Central memory CD8-positive, alpha-beta T cell (primary cell): ENCODE data around the gene ESRRB.

Source experiments
- ATAC-seq: fragments of 150-1000 bp; cut with Tn5 transposase; replicated peaks from 2 replicates; pipeline ENCODE4 v1.10.0; 2022; ENCODE audit warnings: mild to moderate bottlenecking, moderate FRiP score, moderate number of reproducible peaks; ENCODE audit not compliant: poor library complexity, severe bottlenecking; ENCODE audit errors: extremely low read depth
- DNase-seq, 2 donors: peaks; one replicate each; pipeline ENCODE4 v3.0.0; 2021; ENCODE audit warnings: low spot score in 2 of 2
- H3K27ac Mint-ChIP-seq: one replicate; pipeline ENCODE4 v1.8.0; 2022; ENCODE audit warnings: low read depth, mild to moderate bottlenecking, moderate library complexity, mixed read lengths
- H3K27me3 Mint-ChIP-seq: one replicate; pipeline ENCODE4 v1.8.0; 2022; ENCODE audit warnings: mixed read lengths
- H3K36me3 Mint-ChIP-seq: one replicate; pipeline ENCODE4 v1.8.0; 2022; ENCODE audit warnings: mild to moderate bottlenecking, moderate library complexity, mixed read lengths; ENCODE audit not compliant: insufficient read depth
- H3K4me1 Mint-ChIP-seq: one replicate; pipeline ENCODE4 v1.8.0; 2022; ENCODE audit warnings: mixed read lengths
- H3K4me3 Mint-ChIP-seq: one replicate; pipeline ENCODE4 v1.8.0; 2022; ENCODE audit warnings: mild to moderate bottlenecking, moderate library complexity, mixed read lengths
- H3K9me3 Mint-ChIP-seq: one replicate; pipeline ENCODE4 v1.8.0; 2022; ENCODE audit warnings: mixed read lengths

Gene ESRRB

DNA sequence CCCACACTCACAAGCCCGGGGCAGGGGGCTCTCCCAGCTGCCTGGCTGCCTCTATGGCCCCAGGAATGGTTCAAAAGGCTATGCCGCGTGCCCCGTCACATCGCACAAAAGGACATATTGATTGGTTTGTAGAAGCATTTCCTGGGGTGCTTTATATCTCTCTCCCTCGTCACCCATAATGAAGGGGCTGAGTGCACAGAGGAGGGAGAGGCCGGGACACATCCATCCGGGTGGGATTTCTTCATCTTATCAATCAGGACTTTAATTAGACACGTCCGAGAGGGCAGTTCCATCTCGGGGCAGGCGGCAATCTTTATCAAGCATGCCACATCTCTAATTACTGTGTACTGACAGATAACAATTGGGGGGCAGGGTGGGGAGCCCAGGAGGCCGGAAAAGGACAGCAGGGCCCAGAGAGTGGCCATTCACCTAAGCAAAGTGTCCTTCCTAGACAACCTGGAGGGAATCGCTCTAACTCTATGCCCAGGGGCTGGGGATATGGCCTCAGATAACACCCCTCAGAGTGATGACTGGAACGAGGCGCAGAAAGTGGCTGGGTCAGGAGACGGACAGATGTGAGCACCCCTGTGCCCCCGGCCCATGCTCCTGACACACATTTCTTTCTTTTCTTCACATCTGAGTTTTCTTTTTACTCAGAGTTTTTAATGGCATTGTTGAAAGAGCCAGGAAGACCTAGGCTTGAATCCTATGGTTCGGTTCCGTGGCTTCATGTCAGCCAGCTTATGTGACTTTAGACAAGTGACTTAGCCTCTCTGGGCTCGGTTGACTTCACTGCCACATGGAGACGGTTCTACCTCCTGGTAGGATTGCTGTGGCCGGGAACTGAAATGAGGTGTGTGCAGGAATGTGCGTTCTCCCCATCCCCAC is 36.0 kb upstream of the ESRRB start:
- no peak for DNase-seq
- ATAC-seq, result no peak
- H3K27me3 Mint-ChIP-seq, result peaks cover 32% of the 10 kb centered on the region
- H3K4me3 Mint-ChIP-seq, result no peak overlapping the region
- no peaks in the 10 kb centered on the region for H3K9me3 Mint-ChIP-seq
- H3K27ac Mint-ChIP-seq, result no peak overlapping the region
- no peaks in the 10 kb centered on the region for H3K4me1 Mint-ChIP-seq
- H3K36me3 Mint-ChIP-seq, result peaks cover 2% of the 10 kb centered on the region

DNA sequence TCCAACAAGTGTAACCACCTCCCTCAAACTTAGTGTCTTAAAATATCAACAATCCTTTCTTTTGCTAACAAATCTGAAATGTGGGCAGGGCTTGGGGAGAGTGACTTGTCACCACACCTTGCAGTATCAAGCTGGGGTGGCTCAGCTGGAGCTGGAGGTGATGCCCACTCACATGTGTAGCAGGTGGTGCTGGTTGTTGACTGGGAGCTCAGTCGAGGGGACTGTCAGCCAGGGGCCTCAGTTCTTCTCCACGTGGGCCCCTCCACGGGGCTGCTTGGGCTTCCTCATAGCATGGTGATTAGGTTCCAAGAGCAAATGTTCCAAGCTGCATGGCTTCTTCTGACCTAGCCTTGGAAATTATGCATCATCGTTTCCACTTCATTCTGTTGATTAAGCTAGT is 32.6 kb upstream of the ESRRB start:
- H3K9me3 Mint-ChIP-seq, result no peaks in the 10 kb centered on the region
- no peaks in the 10 kb centered on the region for H3K4me1 Mint-ChIP-seq
- DNase-seq (no peak), ATAC-seq (no peak)
- H3K4me3 Mint-ChIP-seq, result no peak overlapping the region
- H3K27ac Mint-ChIP-seq, result no peak overlapping the region
- peaks cover 2% of the 10 kb centered on the region for H3K36me3 Mint-ChIP-seq
- H3K27me3 Mint-ChIP-seq, result peaks cover 14% of the 10 kb centered on the region

DNA sequence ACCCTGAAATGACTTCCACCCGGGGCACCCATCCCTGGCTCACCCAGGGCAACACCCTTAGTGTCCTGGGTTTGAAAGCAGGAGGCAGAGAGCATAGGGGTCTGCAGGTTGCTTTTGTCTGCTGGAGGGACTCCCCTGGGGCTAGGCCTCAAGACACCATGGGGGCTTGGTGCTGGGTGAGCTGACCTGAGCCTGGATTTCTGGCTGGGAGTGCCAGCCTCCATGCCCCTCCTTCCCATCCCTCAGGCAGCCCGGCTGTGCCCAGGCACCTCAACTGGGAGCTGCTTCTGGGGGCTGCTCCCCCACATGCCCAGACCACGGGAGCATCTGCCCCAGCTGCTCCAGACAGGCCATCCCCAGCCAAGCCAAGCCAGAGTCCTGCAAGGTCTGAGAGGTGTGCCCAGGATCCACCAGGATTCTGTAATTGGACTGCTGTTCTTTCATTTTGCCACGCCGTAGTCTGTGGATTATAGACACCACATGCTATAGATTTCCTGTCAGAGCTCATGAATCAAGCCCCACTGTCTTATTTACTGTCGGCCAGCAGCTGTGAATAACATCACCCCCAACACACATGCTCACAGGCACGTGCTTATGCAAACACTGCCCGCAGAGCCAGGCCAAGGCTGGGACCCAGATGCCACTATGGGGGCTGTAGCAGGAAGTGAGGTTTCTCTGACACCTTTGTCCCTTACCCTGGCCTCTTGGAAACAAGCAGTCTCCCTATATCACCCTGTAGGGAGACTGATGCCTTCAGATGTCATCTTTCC is 29.4 kb upstream of the ESRRB start:
- Mint-ChIP-seq H3K4me1 (no peaks in the 10 kb centered on the region), H3K27me3 (peaks cover 35% of the 10 kb centered on the region), H3K4me3 (no peak overlapping the region), H3K27ac (no peak overlapping the region), H3K9me3 (no peaks in the 10 kb centered on the region), H3K36me3 (peaks cover 2% of the 10 kb centered on the region)
- no peak for ATAC-seq
- no peak for DNase-seq

DNA sequence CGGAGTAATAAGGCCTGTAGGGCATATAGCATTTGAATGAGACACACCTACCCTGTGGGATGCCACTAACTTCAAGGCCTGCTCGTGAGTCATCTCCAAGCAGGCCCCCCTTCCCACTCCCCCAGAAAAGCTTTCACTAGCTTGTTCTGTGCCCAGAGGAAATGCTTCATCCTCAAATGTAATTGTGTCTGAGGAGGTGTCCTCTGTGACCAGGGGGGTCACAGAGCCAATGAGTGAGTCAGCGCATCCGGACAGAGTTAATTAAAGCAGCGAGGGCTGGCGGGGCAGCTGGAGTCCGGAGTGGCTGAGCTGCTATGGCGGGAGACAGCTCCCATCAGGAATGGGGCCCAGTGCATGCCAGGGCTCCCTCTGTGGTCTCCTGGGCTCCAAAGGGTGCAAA is 27.0 kb upstream of the ESRRB start:
- no peak for DNase-seq
- H3K4me3 Mint-ChIP-seq, result no peak overlapping the region
- no peak for ATAC-seq
- peaks cover 44% of the 10 kb centered on the region for H3K27me3 Mint-ChIP-seq
- no peaks in the 10 kb centered on the region for H3K4me1 Mint-ChIP-seq
- no peaks in the 10 kb centered on the region for H3K36me3 Mint-ChIP-seq
- H3K9me3 Mint-ChIP-seq, result no peaks in the 10 kb centered on the region
- no peak overlapping the region for H3K27ac Mint-ChIP-seq

DNA sequence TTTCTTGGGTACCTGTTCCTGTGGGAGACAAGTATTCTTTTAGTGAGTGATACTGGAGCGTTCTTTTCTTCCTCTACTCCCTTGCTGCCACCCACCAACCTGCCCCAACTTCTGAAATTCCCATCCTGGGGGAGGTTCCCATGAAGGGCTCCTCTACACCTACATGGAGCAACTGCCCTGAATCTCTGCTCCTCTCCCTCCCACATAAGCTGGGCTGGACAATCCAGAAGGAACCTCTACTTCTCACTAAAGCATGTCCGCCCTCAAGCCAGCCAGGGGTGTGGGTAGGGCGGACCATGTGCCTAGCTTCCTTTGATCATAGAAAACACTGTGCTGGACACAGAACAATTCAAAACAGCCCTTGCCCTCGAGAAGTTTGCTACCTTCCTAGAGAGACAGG is 25.9 kb upstream of the ESRRB start:
- H3K36me3 Mint-ChIP-seq, result no peaks in the 10 kb centered on the region
- DNase-seq (no peak), ATAC-seq (no peak)
- H3K27me3 Mint-ChIP-seq, result peaks cover 46% of the 10 kb centered on the region
- H3K9me3 Mint-ChIP-seq, result no peaks in the 10 kb centered on the region
- no peak overlapping the region for H3K27ac Mint-ChIP-seq
- H3K4me3 Mint-ChIP-seq, result no peak overlapping the region
- H3K4me1 Mint-ChIP-seq, result no peaks in the 10 kb centered on the region

DNA sequence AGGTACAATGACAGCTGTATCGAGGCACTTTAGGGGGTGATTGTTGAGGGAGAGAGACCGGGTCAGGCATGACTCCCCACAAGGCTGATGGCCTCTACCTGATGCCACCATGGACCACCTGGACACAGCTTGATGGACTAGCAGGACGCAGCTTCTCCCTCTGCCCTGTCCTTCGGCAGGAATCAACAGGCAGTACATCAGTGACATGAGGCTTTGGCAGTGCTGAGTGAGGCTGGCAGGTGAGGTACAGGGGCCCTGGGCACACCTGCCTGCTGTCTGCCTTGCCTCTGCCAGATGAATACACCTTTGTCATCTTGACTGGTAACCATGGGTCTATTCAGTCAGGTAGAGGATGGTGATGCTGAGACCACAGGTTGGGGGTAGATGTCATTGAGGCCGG is 25.3 kb upstream of the ESRRB start:
- H3K27me3 Mint-ChIP-seq, result peaks cover 53% of the 10 kb centered on the region
- no peak for ATAC-seq

DNA sequence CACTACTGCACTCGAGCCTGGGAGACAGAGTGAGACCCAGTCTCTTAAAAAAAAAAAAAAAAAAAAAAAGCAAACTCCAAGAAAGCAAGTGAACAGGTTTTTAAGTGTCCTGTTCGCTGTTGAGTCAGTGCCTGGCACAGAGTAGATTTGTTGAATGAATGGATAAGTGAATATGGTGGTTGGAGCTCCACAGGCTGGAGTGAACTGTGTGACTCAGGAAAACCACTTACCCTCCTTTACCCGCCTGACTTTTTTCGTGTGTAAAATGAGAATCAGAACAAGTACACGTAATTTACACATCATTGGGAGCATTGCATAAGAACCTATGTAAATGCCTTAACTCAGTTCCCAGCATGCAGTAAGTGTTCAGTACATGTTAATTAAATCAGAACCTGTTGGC is 24.0 kb upstream of the ESRRB start:
- Mint-ChIP-seq H3K36me3 (peaks cover 2% of the 10 kb centered on the region), H3K4me1 (no peaks in the 10 kb centered on the region), H3K9me3 (no peaks in the 10 kb centered on the region), H3K27me3 (peaks cover 66% of the 10 kb centered on the region), H3K4me3 (no peak overlapping the region), H3K27ac (no peak overlapping the region)
- DNase-seq (no peak), ATAC-seq (no peak)

More for the DNA sequence above, 25.3 kb upstream of the ESRRB start:
- Mint-ChIP-seq H3K4me3 (no peak overlapping the region), H3K36me3 (no peaks in the 10 kb centered on the region), H3K9me3 (no peaks in the 10 kb centered on the region), H3K27ac (no peak overlapping the region), H3K4me1 (no peaks in the 10 kb centered on the region)
- no peak for DNase-seq

DNA sequence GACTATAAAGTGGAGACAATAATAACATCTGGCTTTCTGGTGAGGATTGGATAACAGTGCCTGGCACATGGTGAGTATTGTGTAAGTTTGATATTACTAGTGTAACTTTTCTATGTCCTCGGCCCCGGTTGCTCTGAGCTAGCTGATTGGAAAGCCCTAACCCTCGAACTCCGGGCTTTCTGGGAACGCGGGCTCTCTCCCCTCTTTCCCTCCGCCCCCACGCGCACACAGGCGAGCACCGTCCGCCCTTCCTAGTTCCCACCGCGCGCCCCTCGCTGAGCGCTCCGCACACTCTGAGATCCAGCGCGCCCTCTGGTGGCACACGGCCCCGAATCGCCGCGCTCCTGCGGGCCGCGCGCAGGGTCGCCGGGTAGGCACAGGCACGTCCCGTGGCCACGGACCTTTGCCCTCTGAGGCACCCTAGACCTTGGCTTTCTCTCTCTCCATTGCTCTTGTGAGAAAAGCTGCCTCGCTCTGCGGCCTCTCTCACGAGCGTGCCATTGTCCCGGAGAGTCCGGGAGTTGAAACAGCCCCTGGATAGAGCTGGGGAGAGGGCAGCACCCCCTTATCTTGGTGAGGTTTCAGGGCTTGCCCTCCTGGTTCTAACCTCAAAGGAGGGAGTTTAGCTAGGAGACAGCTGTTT is 23.2 kb upstream of the ESRRB start:
- peak overlapping the region; percentile 12 for H3K4me3 Mint-ChIP-seq
- H3K27ac Mint-ChIP-seq, result no peak overlapping the region
- no peaks in the 10 kb centered on the region for H3K4me1 Mint-ChIP-seq
- H3K36me3 Mint-ChIP-seq, result peaks cover 2% of the 10 kb centered on the region
- H3K27me3 Mint-ChIP-seq, result peaks cover 74% of the 10 kb centered on the region
- H3K9me3 Mint-ChIP-seq, result no peaks in the 10 kb centered on the region
- no peak for ATAC-seq
- peak in 1 of 2 donors; percentile 35 for DNase-seq

DNA sequence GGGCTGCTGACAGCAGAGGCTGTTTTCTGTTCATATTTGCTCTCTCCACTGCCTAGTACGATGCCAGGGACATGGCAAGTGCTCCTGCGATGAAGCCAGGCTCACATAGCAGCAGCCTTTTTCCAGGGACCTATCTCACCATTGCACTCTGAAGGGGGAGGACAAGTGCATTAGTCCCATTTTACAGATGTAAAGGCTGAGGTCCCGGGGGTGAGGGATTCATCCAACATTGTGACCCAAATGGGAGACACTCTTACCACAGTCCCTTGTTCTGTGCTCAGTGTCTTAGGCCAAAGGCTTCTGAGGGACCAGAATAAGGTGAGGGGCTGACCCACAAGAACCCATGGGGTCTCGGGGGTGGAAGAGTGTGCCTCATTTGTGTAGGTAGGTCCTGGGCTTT is 21.6 kb upstream of the ESRRB start:
- H3K36me3 Mint-ChIP-seq, result peaks cover 2% of the 10 kb centered on the region
- no peak overlapping the region for H3K27ac Mint-ChIP-seq
- no peak for DNase-seq
- no peaks in the 10 kb centered on the region for H3K4me1 Mint-ChIP-seq
- ATAC-seq, result no peak
- no peaks in the 10 kb centered on the region for H3K9me3 Mint-ChIP-seq
- peaks cover 80% of the 10 kb centered on the region for H3K27me3 Mint-ChIP-seq
- no peak overlapping the region for H3K4me3 Mint-ChIP-seq

DNA sequence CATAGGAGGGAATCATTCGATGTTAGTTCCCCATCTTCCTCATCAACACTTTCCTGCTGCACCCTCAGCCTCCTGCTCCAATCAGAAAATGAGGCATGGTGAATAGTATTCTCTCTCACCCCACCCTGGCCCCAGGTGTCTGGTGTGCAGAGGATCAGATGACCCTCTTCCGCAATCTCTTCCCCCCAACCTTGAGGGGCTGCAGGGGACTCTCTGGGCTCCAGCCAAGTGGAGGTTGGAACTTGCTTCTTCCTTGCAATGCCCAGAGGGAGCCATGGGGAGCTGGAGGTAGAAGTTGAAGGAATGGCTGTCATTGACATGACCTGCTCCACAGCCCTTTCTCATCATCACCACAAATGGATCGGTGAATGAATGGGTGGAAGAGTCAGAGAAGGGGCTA is 20.2 kb upstream of the ESRRB start:
- DNase-seq (no peak), ATAC-seq (no peak)
- Mint-ChIP-seq H3K4me3 (no peak overlapping the region), H3K9me3 (no peaks in the 10 kb centered on the region), H3K36me3 (peaks cover 3% of the 10 kb centered on the region), H3K4me1 (no peaks in the 10 kb centered on the region), H3K27ac (no peak overlapping the region), H3K27me3 (peaks cover 74% of the 10 kb centered on the region)

DNA sequence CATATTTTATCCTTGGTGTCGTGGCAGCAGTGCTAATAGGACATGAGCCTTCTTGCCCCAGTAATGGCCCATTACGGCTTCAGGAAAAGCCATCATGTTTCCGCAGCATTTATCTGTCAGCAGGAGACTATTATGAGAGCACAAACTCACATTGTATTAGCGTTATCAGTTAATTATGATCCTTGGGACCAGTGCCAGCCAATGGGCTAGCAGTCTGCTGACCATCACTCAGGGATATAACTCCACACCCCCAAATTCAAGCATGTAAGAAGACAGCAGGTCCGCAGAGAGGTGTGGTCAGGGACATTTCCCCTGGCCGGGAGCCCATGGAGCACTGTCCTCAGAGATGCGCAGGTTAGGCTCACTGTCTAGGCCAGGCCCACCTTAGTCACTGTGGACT is 4.9 kb upstream of the ESRRB start:
- H3K4me1 Mint-ChIP-seq, result peaks cover 1% of the 10 kb centered on the region
- H3K27me3 Mint-ChIP-seq, result peaks cover 69% of the 10 kb centered on the region
- H3K36me3 Mint-ChIP-seq, result peaks cover 1% of the 10 kb centered on the region
- H3K9me3 Mint-ChIP-seq, result no peaks in the 10 kb centered on the region
- DNase-seq (no peak), ATAC-seq (no peak)
- no peak overlapping the region for H3K4me3 Mint-ChIP-seq
- no peak overlapping the region for H3K27ac Mint-ChIP-seq

DNA sequence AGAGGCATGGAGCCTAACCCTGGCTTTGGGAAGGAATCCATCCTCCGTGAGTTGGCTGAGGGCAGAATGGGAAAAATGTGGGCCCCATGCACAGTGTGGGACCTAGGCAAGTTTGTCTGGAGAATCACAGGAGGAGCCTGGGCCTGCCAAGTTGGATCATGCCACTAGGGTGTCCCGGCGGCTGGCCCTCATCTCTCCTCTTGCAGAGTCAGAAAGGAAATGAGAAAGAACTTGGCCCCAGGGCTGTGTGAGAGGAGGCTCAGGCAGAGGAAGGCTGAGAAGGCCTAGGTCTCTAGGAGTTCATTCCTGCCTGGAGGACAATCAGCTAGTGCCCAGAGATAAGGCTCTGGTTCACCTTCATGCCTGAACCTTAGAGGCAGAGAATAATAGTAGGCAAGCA is 2.5 kb upstream of the ESRRB start:
- peaks cover 77% of the 10 kb centered on the region for H3K27me3 Mint-ChIP-seq
- H3K4me3 Mint-ChIP-seq, result no peak overlapping the region
- ATAC-seq (no peak), DNase-seq (no peak)
- H3K27ac Mint-ChIP-seq, result no peak overlapping the region
- H3K9me3 Mint-ChIP-seq, result no peaks in the 10 kb centered on the region
- peaks cover 6% of the 10 kb centered on the region for H3K4me1 Mint-ChIP-seq
- H3K36me3 Mint-ChIP-seq, result peaks cover 1% of the 10 kb centered on the region
